ENCODE measurements around the gene BLID.

The BLID gene

GRCh38 chr11:122127020-122127419 is 11.0 kb upstream of the BLID start:
- no peak for TF ChIP-seq CTCF (IDR thresholded peaks at IDR 0.05; ENCODE audit: low read depth, low read length, missing control alignments)
- no peak for DNase-seq (ENCODE audit: low read depth)
- H3K4me3 ChIP-seq (ENCODE audit: low read depth, low read length): no peak overlapping the region

GRCh38 chr11:122126024-122126688 is 10.1 kb upstream of the BLID start:
- no peak for DNase-seq (ENCODE audit: low read depth)
- no peak overlapping the region for H3K4me3 ChIP-seq (ENCODE audit: low read depth, low read length)
- TF ChIP-seq CTCF (IDR thresholded peaks at IDR 0.05; ENCODE audit: low read depth, low read length, missing control alignments): no peak

DNA sequence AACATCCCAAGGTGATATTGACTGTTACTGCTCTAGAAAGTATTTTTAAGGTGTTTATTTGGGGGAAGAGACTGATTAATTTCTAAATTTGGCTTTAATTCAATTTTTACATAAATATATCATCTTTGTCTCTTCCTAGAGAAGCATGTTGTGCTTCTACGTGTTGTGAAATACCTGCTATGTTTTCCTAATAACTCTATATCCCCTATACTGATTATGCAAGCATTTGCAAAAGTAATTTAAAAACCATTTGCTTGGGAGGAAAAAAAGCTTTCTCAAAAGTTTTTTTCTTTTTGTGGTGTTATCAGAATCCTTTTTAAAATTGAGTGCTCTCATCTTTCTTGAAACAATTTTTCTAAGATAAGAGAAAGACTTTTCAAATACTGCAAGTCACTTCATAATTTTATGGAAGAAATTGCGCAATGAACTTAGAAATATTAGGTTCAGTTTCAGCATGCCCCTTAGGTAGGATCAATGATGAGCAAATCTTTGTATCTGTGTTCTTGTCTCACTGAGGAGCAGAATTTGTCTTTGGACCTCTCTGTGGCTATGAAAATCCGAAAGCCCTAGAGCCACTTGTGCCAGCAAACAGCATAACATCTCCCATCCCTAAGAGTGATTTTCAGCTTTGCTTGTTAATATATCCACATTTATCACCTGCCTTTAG is 7.4 kb upstream of the BLID start:
- no peak for TF ChIP-seq CTCF (IDR thresholded peaks at IDR 0.05; ENCODE audit: low read depth, low read length, missing control alignments)
- H3K4me3 ChIP-seq (ENCODE audit: low read depth, low read length): no peak overlapping the region
- DNase-seq (ENCODE audit: low read depth): no peak

DNA sequence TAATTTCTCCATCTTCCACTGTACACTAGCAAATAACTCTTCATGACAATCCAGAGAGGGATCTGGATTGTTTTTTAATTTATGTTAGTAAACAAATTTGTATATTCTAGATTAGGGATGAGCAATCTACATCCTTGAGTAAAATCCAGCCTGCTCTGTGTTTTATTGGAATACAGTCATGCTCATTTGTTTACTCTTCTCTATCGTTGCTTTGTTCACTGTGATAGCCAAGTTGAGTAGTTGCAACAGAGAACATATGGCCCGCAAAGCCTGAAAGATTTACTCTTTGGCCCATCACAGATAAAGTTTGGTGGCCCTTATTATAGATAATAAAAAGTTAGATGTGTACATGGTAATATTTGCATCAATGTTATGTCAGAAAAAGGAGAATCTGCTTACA is 6.2 kb upstream of the BLID start:
- TF ChIP-seq CTCF (IDR thresholded peaks at IDR 0.05; ENCODE audit: low read depth, low read length, missing control alignments): no peak
- no peak overlapping the region for H3K4me3 ChIP-seq (ENCODE audit: low read depth, low read length)
- no peak for DNase-seq (ENCODE audit: low read depth)

- no peak for DNase-seq (ENCODE audit: low read depth)
- no peak for TF ChIP-seq CTCF (IDR thresholded peaks at IDR 0.05; ENCODE audit: low read depth, low read length, missing control alignments)
- H3K4me3 ChIP-seq (ENCODE audit: low read depth, low read length): no peak overlapping the region
Measured at GRCh38 chr11:122120096-122120495, 4.1 kb upstream of the BLID start.

GRCh38 chr11:122116591-122116990 is 576 bp upstream of the BLID start:
- no peak for DNase-seq (ENCODE audit: low read depth)
- no peak for TF ChIP-seq CTCF (IDR thresholded peaks at IDR 0.05; ENCODE audit: low read depth, low read length, missing control alignments)
- no peak overlapping the region for H3K4me3 ChIP-seq (ENCODE audit: low read depth, low read length)

DNA sequence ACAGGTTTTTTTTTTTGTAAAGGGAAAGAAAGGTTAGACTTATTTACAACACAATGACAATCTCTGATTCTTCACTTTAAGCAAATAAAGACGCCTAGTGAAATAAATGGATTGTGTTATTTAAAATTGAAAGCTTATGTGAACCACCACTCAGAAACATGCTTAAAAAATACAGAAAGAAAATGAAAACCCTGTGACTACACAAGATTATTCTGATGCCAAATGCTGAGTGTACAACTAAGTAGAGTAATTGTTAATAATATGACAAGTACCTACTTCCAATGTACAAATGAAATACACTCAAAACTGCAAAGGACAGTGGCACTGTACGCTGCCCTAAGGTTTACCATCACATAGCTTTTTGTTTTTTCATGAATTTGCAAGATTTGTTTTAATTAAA is 1.0 kb downstream of the BLID start:
- no peak for DNase-seq (ENCODE audit: low read depth)
- no peak overlapping the region for H3K4me3 ChIP-seq (ENCODE audit: low read depth, low read length)
- no peak for TF ChIP-seq CTCF (IDR thresholded peaks at IDR 0.05; ENCODE audit: low read depth, low read length, missing control alignments)
